CD14-positive monocyte (primary cell): Measurements from ENCODE around the gene COL17A1. TPM values are rescaled to one million over a fixed set of nuclear protein-coding genes. Genes with fewer than 3 reads are reported as not detected.

Experiments
- DNase-seq, 3 donors: peaks; one replicate each; pipeline ENCODE4 v3.0.0-alpha.2; 2011 to 2022
- H2AFZ ChIP-seq: 2 replicates; pipeline ENCODE4 v1.6.0; 2012; ENCODE audit warnings: mild to moderate bottlenecking, low read depth, low read length, inconsistent platforms; ENCODE audit not compliant: insufficient read depth, poor library complexity, severe bottlenecking
- H3K27ac ChIP-seq, 2 donors: 1 replicate in 1 of 2; 2 replicates in 1 of 2; pipeline ENCODE4 v1.5.1; 2012 to 2013; ENCODE audit warnings: low read length in 2 of 2, control low read depth in 1 of 2, inconsistent platforms in 1 of 2, low read depth in 1 of 2, mild to moderate bottlenecking in 1 of 2
- H3K27me3 ChIP-seq, 2 donors: one replicate each; pipeline versions ENCODE4 v1.6.0 to v1.6.1; 2011 to 2013; ENCODE audit warnings: low read length in 2 of 2; ENCODE audit not compliant: control insufficient read depth in 2 of 2, insufficient read depth in 2 of 2
- H3K36me3 ChIP-seq, 2 donors: replicated peaks in 1 of 2; 1 replicate in 1 of 2; 2 replicates in 1 of 2; pipeline versions ENCODE4 v1.5.1 to v1.6.1; 2012 to 2013; ENCODE audit warnings: low read length in 2 of 2, control low read depth in 1 of 2, inconsistent platforms in 1 of 2, mild to moderate bottlenecking in 1 of 2; ENCODE audit not compliant: insufficient read depth in 2 of 2, control insufficient read depth in 1 of 2
- H3K4me1 ChIP-seq, 2 donors: 1 replicate in 1 of 2; 2 replicates in 1 of 2; pipeline versions ENCODE4 v1.5.1 to v1.6.1; 2012 to 2013; ENCODE audit warnings: low read length in 2 of 2, control low read depth in 1 of 2, inconsistent platforms in 1 of 2, mild to moderate bottlenecking in 1 of 2, moderate library complexity in 1 of 2; ENCODE audit not compliant: insufficient read depth in 2 of 2, control insufficient read depth in 1 of 2
- H3K4me2 ChIP-seq: replicated peaks from 2 replicates; pipeline ENCODE3; 2012; ENCODE audit warnings: low read length, moderate library complexity, mild to moderate bottlenecking; ENCODE audit not compliant: poor library complexity, severe bottlenecking; ENCODE audit errors: extremely low read depth
- H3K4me3 ChIP-seq, 3 experiments: fragments of 200-600 bp in 1 of 3; sonication (generic) in 1 of 3; replicated peaks in 1 of 3; 1 replicate in 2 of 3; 2 replicates in 1 of 3; pipeline ENCODE4 v1.5.1; 2011 to 2013; ENCODE audit warnings: low read length in 3 of 3, mild to moderate bottlenecking in 3 of 3, control low read depth in 2 of 3, low read depth in 2 of 3, inconsistent platforms in 1 of 3, moderate library complexity in 1 of 3
- H3K79me2 ChIP-seq: 2 replicates; pipeline ENCODE4 v1.6.0; 2012; ENCODE audit warnings: mild to moderate bottlenecking, control low read depth, inconsistent platforms, low read length, moderate library complexity; ENCODE audit not compliant: insufficient read depth
- H3K9ac ChIP-seq: 2 replicates; pipeline ENCODE4 v1.6.0; 2017; ENCODE audit warnings: low read length, mild to moderate bottlenecking; ENCODE audit not compliant: insufficient read depth, poor library complexity, severe bottlenecking
- H3K9me3 ChIP-seq, 2 donors: replicated peaks in 1 of 2; 1 replicate in 1 of 2; 2 replicates in 1 of 2; pipeline versions ENCODE4 v1.5.1 to v1.6.1; 2012 to 2013; ENCODE audit warnings: low read length in 2 of 2, control low read depth in 1 of 2; ENCODE audit not compliant: control insufficient read depth in 1 of 2, insufficient read depth in 1 of 2
- H4K20me1 ChIP-seq: 2 replicates; pipeline ENCODE4 v1.6.0; 2012; ENCODE audit warnings: mild to moderate bottlenecking, low read length, control low read depth, moderate library complexity; ENCODE audit not compliant: insufficient read depth
- H3K27ac Mint-ChIP-seq, 7 donors: one replicate each; pipeline ENCODE4 v1.8.0; 2020; ENCODE audit warnings: mild to moderate bottlenecking in 7 of 7, mixed read lengths in 7 of 7, moderate library complexity in 6 of 7, inconsistent platforms in 2 of 7
- H3K27me3 Mint-ChIP-seq, 3 donors: one replicate each; pipeline ENCODE4 v1.8.0; 2021 to 2022; ENCODE audit warnings: low read depth in 3 of 3, mild to moderate bottlenecking in 3 of 3, mixed read lengths in 3 of 3, moderate library complexity in 3 of 3, inconsistent platforms in 1 of 3
- H3K36me3 Mint-ChIP-seq, 2 donors: one replicate each; pipeline ENCODE4 v1.8.0; 2020; ENCODE audit warnings: mixed read lengths in 2 of 2, inconsistent platforms in 1 of 2, mild to moderate bottlenecking in 1 of 2
- H3K4me1 Mint-ChIP-seq: one replicate; pipeline ENCODE4 v1.8.0; 2020; ENCODE audit warnings: mild to moderate bottlenecking, mixed read lengths
- H3K4me3 Mint-ChIP-seq, 2 donors: one replicate each; pipeline ENCODE4 v1.8.0; 2020; ENCODE audit warnings: mild to moderate bottlenecking in 2 of 2, mixed read lengths in 2 of 2, moderate library complexity in 1 of 2
- H3K9me3 Mint-ChIP-seq, 7 donors: one replicate each; pipeline ENCODE4 v1.8.0; 2020 to 2022; ENCODE audit warnings: mixed read lengths in 7 of 7, mild to moderate bottlenecking in 6 of 7, moderate library complexity in 6 of 7, inconsistent platforms in 2 of 7
- WGBS: methylation state at CpG from one replicate; pipeline ENCODE4 v1.1.5; 2013; ENCODE audit warnings: missing lambda C conversion rate; ENCODE audit not compliant: insufficient coverage; 5-methylcytosine and 5-hydroxymethylcytosine counted together
- intact Hi-C, 2 donors: fragments of 100-400 bp; cut with micrococcal nuclease; formaldehyde crosslinking; loops; one replicate each; pipeline versions ENCODE4 v1.15.0 to v1.15.1; 2023
- polyA plus RNA-seq, 3 donors: library from polyadenylated mRNA; depleted of rRNA in 1 of 3; unstranded in 2 of 3; stranded (reverse) in 1 of 3; fragments of 300-500 nt in 2 of 3; fragments of >200 nt in 1 of 3; fragmentation: Illumina TruSeq in 2 of 3; gene quantifications; 1 replicate in 2 of 3; 2 replicates in 1 of 3; pipeline ENCODE4 v1.2.3, GENCODE V29; 2012 to 2021
- TF ChIP-seq, protein P1 (sequence below): fragments of 200-600 bp; IDR thresholded peaks from one replicate; pipeline ENCODE4 v1.8.0; 2022; ENCODE audit warnings: antibody characterized with exemption, mild to moderate bottlenecking

COL17A1 gene
- polyA plus RNA-seq, 3 donors: not detected

DNA sequence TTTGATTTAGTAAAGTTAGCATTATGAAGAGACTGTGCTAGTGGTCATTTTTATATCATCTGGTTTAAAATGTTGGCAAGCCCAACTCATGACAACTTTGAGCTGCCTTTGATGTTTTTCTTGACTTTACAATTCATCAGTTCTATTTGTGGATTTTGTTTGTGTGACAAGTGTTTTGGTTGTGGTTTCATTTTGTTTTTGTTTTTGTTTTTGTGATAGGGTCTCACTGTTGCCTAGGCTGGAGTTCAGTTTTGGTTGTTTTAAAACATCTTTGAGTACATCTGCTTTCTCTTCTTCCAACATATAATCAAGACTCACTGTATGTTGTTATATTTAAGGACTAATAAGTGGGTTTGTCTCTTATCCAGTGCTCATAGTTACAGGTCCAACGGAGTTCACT, 18.7 kb upstream of the COL17A1 start:
- Histone ChIP-seq H3K9me3 (no peaks in the 10 kb centered on the region), H3K4me2 (no peak overlapping the region), H3K79me2 (no peaks in the 10 kb centered on the region), H2AFZ (no peak overlapping the region), H3K4me1 (peaks cover 0 to 1% of the 10 kb centered on the region in 2 donors), H4K20me1 (no peaks in the 10 kb centered on the region), H3K4me3 (no peak overlapping the region), H3K9ac (no peak overlapping the region), H3K36me3 (no peaks in the 10 kb centered on the region), H3K27ac (no peak overlapping the region), H3K27me3 (no peaks in the 10 kb centered on the region)
- Mint-ChIP-seq H3K9me3 (peaks cover 0 to 1% (median 0%) of the 10 kb centered on the region in 7 donors), H3K27me3 (peaks cover 0 to 1% (median 0%) of the 10 kb centered on the region in 3 donors), H3K4me3 (no peak overlapping the region), H3K36me3 (no peaks in the 10 kb centered on the region), H3K27ac (no peak overlapping the region), H3K4me1 (no peaks in the 10 kb centered on the region)
- intact Hi-C loops: no loop called here
- DNase-seq: no peak
- TF ChIP-seq, protein P1, sequence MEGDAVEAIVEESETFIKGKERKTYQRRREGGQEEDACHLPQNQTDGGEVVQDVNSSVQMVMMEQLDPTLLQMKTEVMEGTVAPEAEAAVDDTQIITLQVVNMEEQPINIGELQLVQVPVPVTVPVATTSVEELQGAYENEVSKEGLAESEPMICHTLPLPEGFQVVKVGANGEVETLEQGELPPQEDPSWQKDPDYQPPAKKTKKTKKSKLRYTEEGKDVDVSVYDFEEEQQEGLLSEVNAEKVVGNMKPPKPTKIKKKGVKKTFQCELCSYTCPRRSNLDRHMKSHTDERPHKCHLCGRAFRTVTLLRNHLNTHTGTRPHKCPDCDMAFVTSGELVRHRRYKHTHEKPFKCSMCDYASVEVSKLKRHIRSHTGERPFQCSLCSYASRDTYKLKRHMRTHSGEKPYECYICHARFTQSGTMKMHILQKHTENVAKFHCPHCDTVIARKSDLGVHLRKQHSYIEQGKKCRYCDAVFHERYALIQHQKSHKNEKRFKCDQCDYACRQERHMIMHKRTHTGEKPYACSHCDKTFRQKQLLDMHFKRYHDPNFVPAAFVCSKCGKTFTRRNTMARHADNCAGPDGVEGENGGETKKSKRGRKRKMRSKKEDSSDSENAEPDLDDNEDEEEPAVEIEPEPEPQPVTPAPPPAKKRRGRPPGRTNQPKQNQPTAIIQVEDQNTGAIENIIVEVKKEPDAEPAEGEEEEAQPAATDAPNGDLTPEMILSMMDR: no peak
- WGBS: no CpG with 5 or more reads among the region's 1 CpG

DNA sequence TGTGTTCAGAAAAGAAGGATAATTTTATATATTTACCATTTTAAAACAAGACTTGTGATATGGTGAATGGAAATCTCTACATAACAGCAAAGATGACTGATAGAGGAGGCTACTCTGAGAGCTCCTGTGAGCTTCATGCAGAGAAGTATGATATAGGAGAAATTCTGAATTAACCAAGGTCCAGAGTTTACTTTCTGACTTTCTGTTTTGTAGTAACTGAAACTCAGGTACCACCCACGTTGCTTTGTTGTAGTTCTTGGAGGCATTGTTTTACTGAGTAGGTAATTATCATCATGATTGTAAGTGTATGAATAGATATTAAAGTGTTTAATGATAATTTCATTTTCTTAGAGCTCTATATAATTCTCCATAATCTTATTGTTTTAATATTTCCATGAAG, 18.3 kb upstream of the COL17A1 start:
- no peaks in the 10 kb centered on the region for H3K27me3 ChIP-seq
- WGBS: no CpG with 5 or more reads among the region's 1 CpG
- no peak overlapping the region for H3K27ac ChIP-seq
- H3K27me3 Mint-ChIP-seq: peaks cover 0 to 1% (median 0%) of the 10 kb centered on the region in 3 donors
- intact Hi-C loops: no loop called here
- H3K4me1 Mint-ChIP-seq: no peaks in the 10 kb centered on the region
- no peaks in the 10 kb centered on the region for H3K36me3 ChIP-seq
- H4K20me1 ChIP-seq: no peaks in the 10 kb centered on the region
- TF ChIP-seq, protein P1: no peak
- peaks cover 0 to 1% (median 0%) of the 10 kb centered on the region in 7 donors for H3K9me3 Mint-ChIP-seq
- no peak overlapping the region for H3K9ac ChIP-seq
- no peaks in the 10 kb centered on the region for H3K36me3 Mint-ChIP-seq
- H3K4me3 ChIP-seq: no peak overlapping the region
- no peak overlapping the region for H2AFZ ChIP-seq
- no peaks in the 10 kb centered on the region for H3K9me3 ChIP-seq
- H3K27ac Mint-ChIP-seq: no peak overlapping the region
- H3K4me1 ChIP-seq: no peaks in the 10 kb centered on the region
- no peak overlapping the region for H3K4me2 ChIP-seq
- no peaks in the 10 kb centered on the region for H3K79me2 ChIP-seq
- H3K4me3 Mint-ChIP-seq: no peak overlapping the region
- no peak for DNase-seq
